Cardiac septum (tissue), 1 donor: ENCODE results near the gene GLI3. TPM values are rescaled to one million over a fixed set of nuclear protein-coding genes. Genes with fewer than 3 reads are reported as not detected.
"Not testable (repeated sequence)": the region's sequence is repeated elsewhere in the genome, so short reads cannot be mapped to it uniquely, and the experiment has no call there.

ENCODE experiments used
- DNase-seq: peaks from one replicate; pipeline ENCODE4 v3.0.0-alpha.2; 2020; ENCODE audit warnings: low spot score
- intact Hi-C: fragments of 100-400 bp; cut with DNase I; formaldehyde crosslinking; loops from one replicate; pipeline ENCODE4 v1.14.0; 2022
- total RNA-seq: library from RNA; stranded (reverse); fragmentation: NEBNext Ultra II Directional; extraction: Animal tissue kit (Norgen Biotek cat#: 25700); gene quantifications from one replicate; pipeline ENCODE4 v1.2.1, GENCODE V29; 2021
- donor health status: DM: no; HTN: no; CAD: no.

The GLI3 gene
- total RNA-seq, 1 donor from 2014 or later: 10.5 TPM

- no peak for DNase-seq
- intact Hi-C loops: no loop called here
Measured at GRCh38 chr7:42217548-42217947, 19.5 kb downstream of the GLI3 start.

DNA sequence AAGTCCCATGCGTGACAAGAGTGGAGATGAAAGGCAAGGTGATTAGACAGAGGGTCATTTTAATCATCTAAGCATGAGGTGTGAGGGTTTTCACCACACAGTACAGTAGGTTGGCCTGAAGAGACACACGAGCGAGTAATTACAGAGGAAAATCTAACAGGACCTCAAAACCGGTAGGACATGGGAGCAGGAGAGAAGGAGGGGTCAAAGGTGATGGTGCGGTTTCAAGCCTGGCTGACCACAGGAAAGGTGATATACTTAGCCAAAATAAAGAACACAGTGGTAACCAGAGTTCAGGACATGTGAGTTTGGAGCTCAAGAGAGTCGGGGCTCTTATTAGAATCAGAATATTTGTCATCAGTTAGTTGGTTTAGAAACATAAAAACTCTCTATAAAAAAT is 20.0 kb downstream of the GLI3 start:
- intact Hi-C loops: no loop called here
- DNase-seq: no peak

DNA sequence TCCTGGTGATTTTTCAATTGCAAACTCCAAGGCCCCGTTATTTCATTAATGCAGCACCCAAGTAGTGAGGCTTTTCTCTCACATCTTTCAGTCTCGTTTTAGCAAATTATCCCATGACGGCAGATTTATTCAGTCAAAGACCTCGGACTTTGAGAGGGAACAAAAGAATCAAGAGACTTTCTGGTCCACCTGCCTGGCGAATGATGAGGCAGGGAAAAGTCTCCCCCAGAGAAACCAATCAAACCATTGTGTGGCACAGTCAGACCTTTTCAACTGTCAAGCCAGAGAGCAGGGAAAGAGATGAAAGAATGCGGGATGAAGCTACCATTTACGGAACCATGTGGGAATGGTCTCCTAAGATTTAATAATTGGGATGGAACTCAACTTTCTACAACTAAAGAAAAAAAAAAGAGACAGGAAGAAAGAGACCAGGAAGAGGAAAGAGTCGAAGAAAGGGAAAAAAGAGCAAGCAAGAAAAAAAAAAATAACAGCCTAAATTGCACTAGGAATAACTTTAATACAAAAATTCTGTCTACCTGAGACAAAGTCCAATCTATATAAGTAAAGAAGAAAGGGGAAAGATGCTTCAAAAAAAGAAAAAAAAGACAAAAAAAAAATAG is 22.8 kb downstream of the GLI3 start:
- no peak for DNase-seq
- intact Hi-C loops: no loop called here

DNA sequence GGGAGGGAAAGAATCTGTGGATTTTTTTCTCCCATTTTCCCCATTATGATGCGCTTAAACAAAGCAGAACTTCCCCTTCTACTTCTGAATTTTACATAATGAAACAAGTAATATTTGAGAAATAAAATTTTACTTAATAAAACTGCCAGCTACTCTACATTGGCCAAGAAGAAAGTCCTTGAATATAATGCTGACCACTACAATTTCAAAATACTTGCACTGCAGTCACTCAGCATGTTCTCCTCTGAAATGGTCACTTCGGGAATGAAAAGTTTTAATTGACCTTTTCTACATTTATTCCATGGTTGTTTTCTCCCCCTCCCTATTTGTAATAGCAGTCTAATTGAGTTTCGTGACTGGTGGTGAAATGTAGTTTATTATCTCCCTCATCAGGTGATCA is 23.9 kb downstream of the GLI3 start:
- intact Hi-C loops: no loop called here
- DNase-seq: no peak

DNA sequence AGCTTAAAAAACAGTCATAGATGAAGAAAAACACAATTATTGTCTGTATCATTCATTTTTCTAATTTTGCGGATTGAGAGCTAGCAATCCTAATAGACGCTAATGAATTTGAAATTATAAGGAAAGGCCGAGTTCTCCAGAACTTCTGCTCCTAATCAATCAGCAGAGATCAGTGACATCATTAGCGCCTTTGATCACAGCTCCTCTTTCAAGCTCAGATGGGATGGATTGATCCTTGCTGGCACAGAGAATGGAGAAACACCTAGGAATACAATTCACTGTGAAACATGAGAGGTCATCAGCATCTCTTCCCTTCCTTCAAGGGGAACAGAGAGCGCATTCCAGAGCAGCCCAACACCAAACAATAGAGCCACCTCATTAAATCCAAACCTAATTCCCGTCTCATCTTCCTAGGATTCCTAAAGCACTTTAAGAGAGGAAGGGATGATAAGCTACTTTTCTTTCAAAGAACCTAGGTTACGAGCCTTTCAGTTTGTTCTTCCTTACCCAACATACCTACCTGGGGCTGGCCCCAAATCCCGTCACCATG is 24.4 kb downstream of the GLI3 start:
- intact Hi-C loops: no loop called here
- DNase-seq: no peak

DNA sequence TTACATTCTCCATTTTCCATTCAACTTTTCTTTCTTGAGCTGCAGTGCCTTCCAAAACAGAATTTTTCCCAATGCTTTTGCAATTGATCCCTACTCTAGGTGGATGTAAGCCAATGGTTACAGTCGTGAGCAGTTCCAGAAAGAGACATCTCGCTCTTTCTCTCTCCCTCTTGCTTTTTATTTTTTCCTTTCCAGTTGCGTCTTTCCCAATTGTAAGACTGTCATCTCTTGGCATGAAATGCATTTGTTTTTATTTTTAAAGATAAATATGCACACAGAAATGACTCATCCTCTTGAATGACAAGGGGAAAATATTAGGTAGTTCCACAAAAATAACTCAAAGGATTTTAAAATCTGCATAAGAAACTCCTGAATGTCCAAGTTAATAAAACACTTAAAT is 25.1 kb downstream of the GLI3 start:
- intact Hi-C loops: no loop called here

DNA sequence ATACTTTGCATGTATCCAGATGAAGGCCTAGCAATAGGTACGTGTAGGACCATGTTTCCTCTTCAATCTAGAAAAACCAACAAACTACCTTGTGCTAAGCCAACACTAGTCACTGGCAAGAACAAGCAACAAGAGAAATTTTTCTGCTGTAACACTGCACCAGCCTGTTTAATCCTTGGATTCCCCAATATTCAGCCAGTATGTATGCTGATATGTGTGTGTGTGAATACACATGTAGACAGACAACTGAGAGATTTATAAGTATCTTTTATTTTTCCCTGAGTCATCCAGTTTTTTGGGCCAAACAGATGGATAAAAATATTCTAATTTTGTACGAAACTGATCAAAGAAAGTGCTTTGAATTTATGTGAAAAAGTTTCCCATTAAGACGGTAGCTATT is 26.2 kb downstream of the GLI3 start:
- no peak for DNase-seq
- intact Hi-C loops: no loop called here

More for the DNA sequence above, 25.1 kb downstream of the GLI3 start:
- no peak for DNase-seq

- intact Hi-C loops: no loop called here
- DNase-seq: no peak
Measured at GRCh38 chr7:42210333-42210732, 26.7 kb downstream of the GLI3 start.

DNA sequence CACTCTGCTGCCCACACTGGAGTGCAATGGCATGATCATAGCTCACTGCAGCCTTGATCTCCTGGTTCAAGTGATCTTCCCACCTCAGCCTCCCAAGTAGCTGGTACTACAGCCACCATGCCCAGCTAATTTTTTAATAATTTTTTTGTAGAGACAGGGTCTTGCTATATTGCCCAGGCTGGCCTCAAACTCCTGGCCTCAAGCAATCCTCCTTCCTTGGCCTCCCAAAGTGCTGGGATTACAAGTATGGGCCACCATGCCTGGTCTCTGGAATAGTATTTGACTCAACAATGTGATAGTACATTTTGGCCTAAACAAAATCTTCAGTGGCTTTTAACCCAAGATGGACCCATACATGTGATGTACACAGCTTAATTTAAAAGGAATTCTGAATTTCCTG is 27.9 kb downstream of the GLI3 start:
- DNase-seq, intact Hi-C loops: not testable (repeated sequence)

- intact Hi-C loops: no loop called here
- DNase-seq: no peak
Measured at GRCh38 chr7:42208572-42208971, 28.4 kb downstream of the GLI3 start.

- intact Hi-C loops: no loop called here
- no peak for DNase-seq
Measured at GRCh38 chr7:42207420-42207819, 29.6 kb downstream of the GLI3 start.

- DNase-seq: no peak
Measured at GRCh38 chr7:42203336-42203735, 33.7 kb downstream of the GLI3 start.

GRCh38 chr7:42202601-42203000 is 34.4 kb downstream of the GLI3 start:
- intact Hi-C loops: no loop called here
- no peak for DNase-seq

More at GRCh38 chr7:42203336-42203735, 33.7 kb downstream of the GLI3 start:
- intact Hi-C loops: no loop called here

DNA sequence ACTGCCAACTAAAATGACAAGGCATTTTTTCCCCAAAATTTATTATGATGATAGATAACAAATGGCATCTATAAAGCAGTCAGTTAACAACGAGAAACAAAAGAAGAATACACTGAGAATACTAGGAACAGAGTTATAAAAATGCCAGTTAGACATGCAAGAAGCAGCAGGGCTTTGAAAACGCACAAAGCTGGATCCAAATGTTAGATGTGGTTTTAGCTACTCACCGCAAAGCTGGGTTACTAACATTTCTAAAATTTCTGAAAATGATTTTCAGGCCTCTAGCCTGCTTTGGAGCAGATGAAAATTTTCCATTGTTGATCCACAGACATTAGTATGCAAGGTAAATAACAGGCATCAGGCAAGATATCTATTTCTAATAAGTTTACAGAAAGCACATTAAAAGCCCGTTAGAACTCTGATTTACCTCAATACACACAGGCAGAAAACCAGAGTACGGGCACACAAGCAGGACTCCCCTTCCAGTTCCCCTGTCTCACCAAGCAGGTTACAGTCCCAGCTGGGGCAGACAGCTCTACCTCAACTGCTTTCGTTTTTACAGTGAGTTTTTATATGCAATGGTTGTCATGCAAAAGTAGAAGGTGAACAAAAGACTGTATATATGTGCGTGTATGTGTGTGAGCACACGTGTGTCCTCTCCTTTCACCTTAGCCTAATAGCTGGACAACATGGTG is 37.9 kb downstream of the GLI3 start:
- no peak for DNase-seq

DNA sequence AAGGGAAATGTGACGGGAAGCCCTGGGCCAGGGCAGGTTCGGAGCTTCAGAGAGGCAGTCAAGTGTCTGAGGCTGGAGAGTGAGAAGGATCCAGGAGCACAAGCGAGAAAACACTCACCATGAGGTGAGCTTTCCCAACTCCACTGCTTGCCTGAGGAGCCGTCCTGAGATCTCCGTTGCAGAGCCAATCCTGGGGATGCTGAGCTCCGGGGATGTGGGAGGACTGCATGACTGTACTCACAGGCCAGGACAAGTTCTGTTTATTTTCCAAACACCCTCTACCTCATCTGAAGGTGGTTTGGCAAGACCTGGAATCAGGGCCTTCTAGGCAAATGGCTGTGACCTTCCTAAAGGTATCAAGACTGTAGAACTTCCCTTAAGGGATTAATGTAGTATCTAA is 38.7 kb downstream of the GLI3 start:
- DNase-seq: no peak
- intact Hi-C loops: no loop called here

More for the DNA sequence above, 37.9 kb downstream of the GLI3 start:
- intact Hi-C loops: no loop called here

DNA sequence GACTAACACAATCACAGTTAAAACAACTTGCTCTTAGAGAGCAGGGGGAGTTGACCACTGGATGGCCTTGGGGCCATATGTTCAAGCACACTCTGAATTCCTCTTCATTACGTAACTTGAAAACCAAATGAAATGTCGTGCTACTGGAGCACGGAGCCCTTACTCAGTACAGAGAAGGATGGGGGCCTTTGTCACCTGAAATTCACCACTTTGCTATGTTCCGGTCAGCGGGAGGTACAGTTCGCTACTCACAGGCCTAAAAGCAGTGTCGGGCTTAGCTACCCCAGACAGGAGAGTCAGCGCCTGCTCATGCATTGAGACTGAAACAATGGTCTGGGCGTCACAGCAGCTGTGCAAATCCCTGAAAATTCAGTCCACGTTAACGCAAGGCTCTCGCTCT is 39.6 kb downstream of the GLI3 start:
- intact Hi-C loops: no loop called here
- no peak for DNase-seq

GRCh38 chr7:42194238-42194637 is 42.8 kb downstream of the GLI3 start:
- DNase-seq: no peak
- intact Hi-C loops: no loop called here

- intact Hi-C loops: no loop called here
Measured at GRCh38 chr7:42193471-42194129, 43.4 kb downstream of the GLI3 start.

GRCh38 chr7:42192851-42193461 is 44.1 kb downstream of the GLI3 start:
- intact Hi-C loops: no loop called here
- DNase-seq: no peak

More at GRCh38 chr7:42193471-42194129, 43.4 kb downstream of the GLI3 start:
- no peak for DNase-seq

GRCh38 chr7:42192066-42192465 is 44.9 kb downstream of the GLI3 start:
- no peak for DNase-seq
- intact Hi-C loops: no loop called here
